SU-DHL-6 (cell line): ENCODE results near the gene MEX3A.

Experiments
- H2AFZ ChIP-seq: fragments of 200-600 bp; sonication (generic); 2 replicates; pipeline ENCODE4 v1.6.1; 2014; ENCODE audit warnings: low read depth, mild to moderate bottlenecking, moderate library complexity, mixed read lengths, antibody characterized with exemption, low read length; ENCODE audit not compliant: severe bottlenecking
- H3F3A ChIP-seq: fragments of 200-600 bp; shearing (Covaris generic); 2 replicates; pipeline ENCODE4 v1.6.0; 2016; ENCODE audit warnings: antibody characterized with exemption, mild to moderate bottlenecking; ENCODE audit not compliant: insufficient read depth
- H3K27ac ChIP-seq: fragments of 200-600 bp; sonication (generic); 2 replicates; pipeline ENCODE4 v1.5.1; 2016; ENCODE audit warnings: low read depth, mild to moderate bottlenecking, low read length, moderate library complexity, mixed read lengths
- H3K27me3 ChIP-seq: fragments of 200-600 bp; sonication (generic), shearing (Covaris generic); 2 replicates; pipeline ENCODE4 v1.6.0; 2014; ENCODE audit warnings: mild to moderate bottlenecking, low read length
- H3K36me3 ChIP-seq: fragments of 200-600 bp; sonication (generic); 2 replicates; pipeline ENCODE4 v1.6.1; 2014; ENCODE audit warnings: mild to moderate bottlenecking, low read length, mixed read lengths
- H3K4me2 ChIP-seq: fragments of 300-600, 200-600 bp; shearing (Covaris generic), sonication (generic); 2 replicates; pipeline ENCODE4 v1.6.0; 2014; ENCODE audit warnings: low read length, low read depth, mild to moderate bottlenecking; ENCODE audit not compliant: poor library complexity, severe bottlenecking
- H3K4me3 ChIP-seq: fragments of 200-600 bp; sonication (generic); 2 replicates; pipeline ENCODE4 v1.5.1; 2014; ENCODE audit warnings: antibody characterized with exemption, low read length, mild to moderate bottlenecking, mixed read lengths; ENCODE audit not compliant: insufficient read depth, poor library complexity, severe bottlenecking
- H3K79me2 ChIP-seq: fragments of 200-600 bp; sonication (generic); 2 replicates; pipeline ENCODE4 v1.6.1; 2014; ENCODE audit warnings: mild to moderate bottlenecking, low read length, moderate library complexity; ENCODE audit not compliant: insufficient read depth
- H3K9ac ChIP-seq: fragments of 200-600 bp; sonication (generic); 2 replicates; pipeline ENCODE4 v1.7.0; 2014; ENCODE audit warnings: mild to moderate bottlenecking, low read length
- H3K9me2 ChIP-seq: fragments of 200-600 bp; sonication (generic); replicated peaks from 2 replicates; pipeline ENCODE4 v1.6.1; 2014; ENCODE audit warnings: low read length; ENCODE audit not compliant: insufficient read depth
- H3K9me3 ChIP-seq: fragments of 200-600 bp; sonication (generic); 2 replicates; pipeline ENCODE4 v1.6.1; 2014; ENCODE audit warnings: low read length, mixed read lengths; ENCODE audit not compliant: insufficient read depth
- H4K20me1 ChIP-seq: fragments of 200-600 bp; sonication (generic); 2 replicates; pipeline ENCODE4 v1.6.1; 2014; ENCODE audit warnings: low read depth, mild to moderate bottlenecking, antibody characterized with exemption, low read length, moderate library complexity, mixed read lengths
- EZH2phosphoT487 ChIP-seq: fragments of 200-600 bp; sonication (generic), shearing (Covaris generic); conservative IDR thresholded peaks from 2 replicates; pipeline ENCODE4 v1.6.1; 2018; ENCODE audit warnings: mild to moderate bottlenecking, antibody characterized with exemption, low read length, moderate library complexity, mixed read lengths
- TF ChIP-seq, protein P1 (sequence below): fragments of 200-600 bp; sonication (generic); IDR thresholded peaks from one replicate; pipeline ENCODE4 v1.5.1; 2017; ENCODE audit warnings: antibody characterized with exemption, mild to moderate bottlenecking, low read length, moderate library complexity; ENCODE audit not compliant: insufficient read depth, poor library complexity, severe bottlenecking

The MEX3A gene

DNA sequence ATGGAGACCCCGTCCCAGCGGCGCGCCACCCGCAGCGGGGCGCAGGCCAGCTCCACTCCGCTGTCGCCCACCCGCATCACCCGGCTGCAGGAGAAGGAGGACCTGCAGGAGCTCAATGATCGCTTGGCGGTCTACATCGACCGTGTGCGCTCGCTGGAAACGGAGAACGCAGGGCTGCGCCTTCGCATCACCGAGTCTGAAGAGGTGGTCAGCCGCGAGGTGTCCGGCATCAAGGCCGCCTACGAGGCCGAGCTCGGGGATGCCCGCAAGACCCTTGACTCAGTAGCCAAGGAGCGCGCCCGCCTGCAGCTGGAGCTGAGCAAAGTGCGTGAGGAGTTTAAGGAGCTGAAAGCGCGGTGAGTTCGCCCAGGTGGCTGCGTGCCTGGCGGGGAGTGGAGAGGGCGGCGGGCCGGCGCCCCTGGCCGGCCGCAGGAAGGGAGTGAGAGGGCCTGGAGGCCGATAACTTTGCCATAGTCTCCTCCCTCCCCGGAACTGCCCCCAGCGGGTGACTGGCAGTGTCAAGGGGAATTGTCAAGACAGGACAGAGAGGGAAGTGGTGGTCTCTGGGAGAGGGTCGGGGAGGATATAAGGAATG, 32.8 kb upstream of the MEX3A start:
- peak overlapping the region; percentile 54 for H3K4me2 ChIP-seq
- no peak overlapping the region for H3K27ac ChIP-seq
- H3K9me3 ChIP-seq: no peaks in the 10 kb centered on the region
- no peaks in the 10 kb centered on the region for H3F3A ChIP-seq
- no peaks in the 10 kb centered on the region for H3K36me3 ChIP-seq
- peak overlapping the region; percentile 24; the same call in 1 of the 2 replicates for H3K9ac ChIP-seq
- H3K9me2 ChIP-seq: no peaks in the 10 kb centered on the region
- peak overlapping the region; percentile 24 for H3K4me3 ChIP-seq
- TF ChIP-seq, protein P1, sequence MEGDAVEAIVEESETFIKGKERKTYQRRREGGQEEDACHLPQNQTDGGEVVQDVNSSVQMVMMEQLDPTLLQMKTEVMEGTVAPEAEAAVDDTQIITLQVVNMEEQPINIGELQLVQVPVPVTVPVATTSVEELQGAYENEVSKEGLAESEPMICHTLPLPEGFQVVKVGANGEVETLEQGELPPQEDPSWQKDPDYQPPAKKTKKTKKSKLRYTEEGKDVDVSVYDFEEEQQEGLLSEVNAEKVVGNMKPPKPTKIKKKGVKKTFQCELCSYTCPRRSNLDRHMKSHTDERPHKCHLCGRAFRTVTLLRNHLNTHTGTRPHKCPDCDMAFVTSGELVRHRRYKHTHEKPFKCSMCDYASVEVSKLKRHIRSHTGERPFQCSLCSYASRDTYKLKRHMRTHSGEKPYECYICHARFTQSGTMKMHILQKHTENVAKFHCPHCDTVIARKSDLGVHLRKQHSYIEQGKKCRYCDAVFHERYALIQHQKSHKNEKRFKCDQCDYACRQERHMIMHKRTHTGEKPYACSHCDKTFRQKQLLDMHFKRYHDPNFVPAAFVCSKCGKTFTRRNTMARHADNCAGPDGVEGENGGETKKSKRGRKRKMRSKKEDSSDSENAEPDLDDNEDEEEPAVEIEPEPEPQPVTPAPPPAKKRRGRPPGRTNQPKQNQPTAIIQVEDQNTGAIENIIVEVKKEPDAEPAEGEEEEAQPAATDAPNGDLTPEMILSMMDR: no peak
- TF ChIP-seq EZH2phosphoT487: peak; percentile 76; the same call in 1 of the 2 replicates
- peak overlapping the region; percentile 2 for H2AFZ ChIP-seq
- no peaks in the 10 kb centered on the region for H3K79me2 ChIP-seq
- no peaks in the 10 kb centered on the region for H4K20me1 ChIP-seq
- H3K27me3 ChIP-seq: no peaks in the 10 kb centered on the region

DNA sequence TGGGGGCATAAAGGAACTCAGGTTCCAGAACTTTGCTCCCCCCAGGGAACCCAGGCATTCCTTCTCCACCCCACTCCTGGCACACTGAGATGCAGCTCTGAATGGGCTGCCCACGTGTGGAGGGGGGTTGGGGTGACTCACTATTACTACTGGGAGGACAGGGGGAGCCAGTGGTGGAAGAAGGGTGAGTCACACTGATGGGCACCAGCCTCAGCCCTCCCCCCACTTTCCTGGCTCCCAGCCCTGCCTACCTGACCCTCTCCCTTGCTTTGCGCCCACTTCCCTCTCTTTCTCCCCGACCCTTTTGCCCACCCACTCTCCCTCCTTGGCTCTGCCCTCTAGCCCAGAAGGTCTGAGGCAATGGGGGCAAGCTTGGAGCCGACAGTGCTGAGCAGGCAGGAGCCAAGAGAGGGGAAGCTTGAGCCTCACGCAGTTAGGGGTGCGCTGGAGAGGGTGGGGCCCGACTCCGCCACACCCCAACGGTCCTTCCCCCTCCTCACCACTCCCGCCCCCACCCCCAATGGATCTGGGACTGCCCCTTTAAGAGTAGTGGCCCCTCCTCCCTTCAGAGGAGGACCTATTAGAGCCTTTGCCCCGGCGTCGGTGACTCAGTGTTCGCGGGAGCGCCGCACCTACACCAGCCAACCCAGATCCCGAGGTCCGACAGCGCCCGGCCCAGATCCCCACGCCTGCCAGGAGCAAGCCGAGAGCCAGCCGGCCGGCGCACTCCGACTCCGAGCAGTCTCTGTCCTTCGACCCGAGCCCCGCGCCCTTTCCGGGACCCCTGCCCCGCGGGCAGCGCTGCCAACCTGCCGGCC, 32.0 kb upstream of the MEX3A start, which contains the start of gene LMNA:
Gene LMNA, plus strand, starts transcription at position 611 of the 818 bp plus-strand sequence. CDS start 208 bp downstream, outside the sequence.
- Histone ChIP-seq H3F3A (no peaks in the 10 kb centered on the region), H3K9ac (peak within 1 kb of the TSS; percentile 24; the same call in 1 of the 2 replicates)

DNA sequence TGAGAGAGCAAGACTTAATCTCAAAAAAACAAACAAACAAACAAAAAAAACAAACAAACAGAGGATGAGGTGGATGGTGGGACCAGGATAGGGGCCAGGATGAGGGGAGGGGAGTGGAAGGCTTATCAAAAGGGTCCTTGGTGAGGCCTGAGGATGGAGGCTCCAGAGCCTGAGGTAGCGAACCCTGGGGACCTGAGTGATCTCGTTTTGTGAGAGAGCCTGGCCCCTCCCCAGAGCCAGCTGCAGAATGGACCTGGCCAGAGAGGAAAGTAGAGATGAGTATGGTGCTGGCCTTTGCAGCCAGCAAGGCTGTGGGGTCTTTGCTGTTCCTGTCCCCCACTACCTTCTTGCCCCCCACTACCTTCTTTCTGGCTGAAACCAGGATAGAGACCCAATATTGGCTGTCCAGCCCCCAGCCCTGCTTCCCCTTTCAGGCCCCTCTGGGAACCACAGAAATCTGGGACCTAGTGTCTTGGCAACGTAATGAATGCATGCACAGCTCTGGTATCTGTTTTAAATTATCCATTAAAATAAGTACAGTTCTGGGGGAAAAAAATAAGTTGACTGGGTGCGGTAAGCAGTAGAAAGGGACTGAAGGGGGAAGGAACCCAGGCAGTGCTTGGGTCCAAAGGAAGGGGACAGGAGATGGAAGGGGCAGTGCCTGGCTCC, 31.2 kb upstream of the MEX3A start:
- Histone ChIP-seq H3K4me3 (no peak overlapping the region), H3K79me2 (no peaks in the 10 kb centered on the region)

More for the DNA sequence above, 32.0 kb upstream of the MEX3A start, which contains the start of gene LMNA:
- Histone ChIP-seq H3K36me3 (no peaks in the 10 kb centered on the region), H3K9me2 (no peaks in the 10 kb centered on the region), H3K27me3 (no peaks in the 10 kb centered on the region), H3K4me2 (peak within 1 kb of the TSS; percentile 54), H3K4me3 (peak within 1 kb of the TSS; percentile 24), H3K9me3 (no peaks in the 10 kb centered on the region), H3K27ac (no peak within 1 kb of the TSS), H2AFZ (peak within 1 kb of the TSS; percentile 2), H4K20me1 (no peaks in the 10 kb centered on the region), H3K79me2 (no peaks in the 10 kb centered on the region)
- TF ChIP-seq, protein P1: no peak
- no peak for TF ChIP-seq EZH2phosphoT487

More for the DNA sequence above, 31.2 kb upstream of the MEX3A start:
- H3K9me2 ChIP-seq: no peaks in the 10 kb centered on the region
- no peak for TF ChIP-seq EZH2phosphoT487
- TF ChIP-seq, protein P1: no peak
- H2AFZ ChIP-seq: no peak overlapping the region
- H3K4me2 ChIP-seq: no peak overlapping the region
- H3K36me3 ChIP-seq: no peaks in the 10 kb centered on the region
- H3K9me3 ChIP-seq: no peaks in the 10 kb centered on the region
- no peak overlapping the region for H3K9ac ChIP-seq
- H3F3A ChIP-seq: no peaks in the 10 kb centered on the region
- H3K27me3 ChIP-seq: no peaks in the 10 kb centered on the region
- H3K27ac ChIP-seq: no peak overlapping the region
- H4K20me1 ChIP-seq: no peaks in the 10 kb centered on the region
